ENCODE measurements around the gene TRMU. TPM values are rescaled to one million over a fixed set of nuclear protein-coding genes. Genes with fewer than 3 reads are reported as not detected.
A peak's percentile ranks its signal among the peaks of the same experiment; 100 is the strongest.

Gene TRMU
- total and polyA plus RNA-seq, 2 of the 8 experiments (the other 6 are each of a cell fraction or from before 2014, with no cell fraction given): 43.4 to 70.6 TPM

DNA sequence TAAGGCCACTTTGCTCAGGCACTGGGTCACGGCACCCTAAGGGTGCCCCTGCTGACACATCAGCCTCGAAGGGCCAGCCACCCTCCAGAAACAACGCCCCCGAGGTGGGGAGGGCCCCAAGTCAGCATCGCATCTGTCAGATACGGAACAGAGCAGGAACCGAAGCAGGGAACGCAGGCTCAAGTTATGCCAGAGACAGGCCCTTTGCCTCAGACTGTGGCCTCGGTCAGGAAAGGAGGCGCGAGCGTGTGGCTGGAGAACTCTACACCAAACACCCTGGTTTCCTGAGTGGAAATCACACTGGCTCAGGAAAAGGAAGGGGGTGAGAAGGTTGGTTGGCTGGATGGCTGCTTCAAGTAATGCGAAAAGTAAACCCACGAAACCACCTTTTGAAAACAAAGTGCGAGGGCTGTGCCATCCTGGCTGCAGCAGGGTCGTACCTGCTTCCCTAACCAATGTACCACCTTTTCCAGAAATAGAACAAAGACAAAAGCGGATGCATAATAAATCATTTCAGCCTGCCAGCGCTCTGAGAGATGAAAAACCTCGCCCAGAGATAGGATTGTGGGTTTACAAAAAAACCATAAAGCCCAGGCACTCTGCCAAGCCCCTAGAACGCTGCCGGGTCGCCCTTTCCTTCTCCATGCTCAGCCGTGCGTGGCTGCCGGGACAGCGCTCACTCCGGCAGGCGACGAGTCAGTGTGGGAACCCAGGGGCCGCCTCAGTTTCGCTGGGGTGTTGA is 38.6 kb downstream of the TRMU start:
- ChIA-PET CTCF (ENCODE audit: partially characterized antibody) (no interaction called here), POLR2A (ENCODE audit: partially characterized antibody) (interaction anchor here (1.1 kb wide), 1 partner anchor 15 kb away, joined by 3 read pairs; no protein-coding TSS in a partner anchor)
- WGBS, 2 experiments (ENCODE audit: extremely low coverage in 1 of 2, insufficient coverage in 1 of 2, insufficient read length in 1 of 2, insufficient replicate concordance in 2 of 2, low coverage in 1 of 2, low lambda C conversion rate in 2 of 2, missing lambda C conversion rate in 1 of 2): 89% methylated on average over 31 of the region's 31 CpGs; no CpG with 5 or more reads in 1 of the 2 experiments
- Histone ChIP-seq H3K4ac (replicated peaks; ENCODE audit: insufficient read length, low read depth, low read length) (no peak overlapping the region), H3K9me3 (ENCODE audit: insufficient read depth in 2 of 2, low read depth in 1 of 2, low read length in 1 of 2) (no peaks in the 10 kb centered on the region), H3K9ac (replicated peaks in 1 of 4; ENCODE audit: extremely low read depth in 1 of 4, low read depth in 3 of 4, low read length in 3 of 4) (no peak overlapping the region), H2AK5ac (ENCODE audit: low read depth, low read length) (no peak overlapping the region), H3K23ac (ENCODE audit: insufficient read length) (no peak overlapping the region), H3K18ac (ENCODE audit: extremely low read depth, low read length) (no peak overlapping the region), H3K36me3 (ENCODE audit: control insufficient read depth in 2 of 4, insufficient read depth in 4 of 4, low read length in 3 of 4) (peaks cover 0 to 6% (median 1%) of the 10 kb centered on the region in 4 experiments; a peak in 4 of 8 replicates), H2BK5ac (ENCODE audit: low read depth, low read length) (no peak overlapping the region), H3K4me1 (replicated peaks in 1 of 4; ENCODE audit: control insufficient read depth in 3 of 4, insufficient read depth in 4 of 4, low read length in 3 of 4) (peaks cover 0 to 24% (median 23%) of the 10 kb centered on the region in 4 experiments; a peak in 6 of 7 replicates), H2BK120ac (replicated peaks; ENCODE audit: low read depth, low read length) (no peak overlapping the region), H3K79me2 (ENCODE audit: control insufficient read depth in 1 of 2, insufficient read depth in 2 of 2, low read length in 2 of 2) (no peaks in the 10 kb centered on the region), H3K27me3 (replicated peaks in 1 of 4; ENCODE audit: control insufficient read depth in 3 of 4, extremely low read depth in 1 of 4, insufficient read depth in 3 of 4, low read length in 3 of 4) (no peaks in the 10 kb centered on the region), H2AFZ (ENCODE audit: low read length) (no peak overlapping the region), H4K20me1 (replicated peaks in 1 of 2; ENCODE audit: control insufficient read depth in 1 of 2, insufficient read depth in 2 of 2, low read length in 2 of 2) (peaks cover 0 to 11% of the 10 kb centered on the region in 2 experiments), H2BK15ac (ENCODE audit: low read length) (no peak overlapping the region), H3K4me2 (ENCODE audit: insufficient read depth in 1 of 2, low read depth in 2 of 2, low read length in 2 of 2) (no peak overlapping the region), H2BK20ac (ENCODE audit: low read length) (no peak overlapping the region), H4K8ac (ENCODE audit: extremely low read depth, insufficient read depth, low read length) (peak overlapping the region; percentile 3; the same call in 1 of the 2 replicates), H2BK12ac (ENCODE audit: low read depth, low read length) (0 out of 2 replicates have a peak overlapping the region, but pooled peaks have one; percentile 60), H3K27ac (ENCODE audit: low read depth, low read length) (no peak overlapping the region), H3K79me1 (ENCODE audit: low read depth, low read length) (no peaks in the 10 kb centered on the region; the same call in 1 of the 2 replicates), H4K91ac (replicated peaks; ENCODE audit: insufficient read length, low read length) (no peak overlapping the region), H3K14ac (ENCODE audit: insufficient read length) (no peak overlapping the region), H4K5ac (ENCODE audit: insufficient read length, low read depth, low read length) (no peak overlapping the region), H3K23me2 (ENCODE audit: low read depth, low read length) (peaks cover 9% of the 10 kb centered on the region; the same call in 1 of the 2 replicates), H3K4me3 (ENCODE audit: extremely low read depth in 1 of 4, insufficient read depth in 2 of 4, low read depth in 3 of 4, low read length in 4 of 4) (no peak overlapping the region), H3K56ac (replicated peaks; ENCODE audit: insufficient read length, low read depth, low read length) (no peak overlapping the region)
- FAIRE-seq (no peak), DNase-seq (ENCODE audit: low read depth in 1 of 2, low spot score in 2 of 2) (no peak)
- no peak for TF ChIP-seq CBX5 (IDR thresholded peaks at IDR 0.05; ENCODE audit: low read depth, low read length)
- TF ChIP-seq TAF1 (IDR thresholded peaks at IDR 0.05; ENCODE audit: low read depth, low read length): no peak
- no peak for TF ChIP-seq CREB1 (IDR thresholded peaks at IDR 0.05)
- TF ChIP-seq CEBPB (IDR thresholded peaks at IDR 0.05; ENCODE audit: low read depth, low read length): no peak
- TF ChIP-seq, protein P1, sequence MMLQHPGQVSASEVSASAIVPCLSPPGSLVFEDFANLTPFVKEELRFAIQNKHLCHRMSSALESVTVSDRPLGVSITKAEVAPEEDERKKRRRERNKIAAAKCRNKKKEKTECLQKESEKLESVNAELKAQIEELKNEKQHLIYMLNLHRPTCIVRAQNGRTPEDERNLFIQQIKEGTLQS (IDR thresholded peaks at IDR 0.05; ENCODE audit: insufficient read depth, low read depth, low read length): no peak
